WTC11 (cell line): ENCODE data around the gene CNOT3.

Experiments used
- JUN ChIP-seq: sonication (generic); formaldehyde crosslinking; IDR thresholded peaks from 2 replicates; pipeline ENCODE4 v1.8.0; 2023; ENCODE audit warnings: mild to moderate bottlenecking, missing genetic modification reagents
- MXD4 ChIP-seq: fragments of 250-450 bp; sonication (Bioruptor Pico); IDR thresholded peaks from 2 replicates; pipeline ENCODE4 v1.8.0; 2021; ENCODE audit warnings: mild to moderate bottlenecking, moderate library complexity, borderline replicate concordance
- SMAD4 ChIP-seq: sonication (generic); formaldehyde crosslinking; IDR thresholded peaks from 2 replicates; pipeline ENCODE4 v1.8.0; 2022; ENCODE audit warnings: mild to moderate bottlenecking, missing genetic modification reagents
- SP1 ChIP-seq: sonication (generic); formaldehyde crosslinking; conservative IDR thresholded peaks from 2 replicates; pipeline ENCODE4 v1.8.1; 2022; ENCODE audit warnings: missing genetic modification reagents
- TF ChIP-seq, protein P1 (sequence below): fragments of 200-600 bp; IDR thresholded peaks from 2 replicates; pipeline ENCODE4 v1.8.0; 2022; ENCODE audit warnings: antibody characterized with exemption
- TF ChIP-seq, protein P2 (sequence below): sonication (generic); formaldehyde crosslinking; IDR thresholded peaks from 2 replicates; pipeline ENCODE4 v1.8.0; 2022; ENCODE audit warnings: mild to moderate bottlenecking, missing genetic modification reagents
- TF ChIP-seq, protein P3 (sequence below): sonication (generic); formaldehyde crosslinking; IDR thresholded peaks from 2 replicates; pipeline ENCODE4 v1.8.1; 2022; ENCODE audit warnings: missing genetic modification reagents, borderline replicate concordance
- TF ChIP-seq, protein P4 (sequence below): sonication (generic); formaldehyde crosslinking; IDR thresholded peaks from 2 replicates; pipeline ENCODE4 v1.8.1; 2022; ENCODE audit warnings: mild to moderate bottlenecking, missing genetic modification reagents, moderate library complexity, borderline replicate concordance
- TF ChIP-seq, protein P5 (sequence below): sonication (generic); formaldehyde crosslinking; conservative IDR thresholded peaks from 2 replicates; pipeline ENCODE4 v1.8.1; 2023; ENCODE audit warnings: mild to moderate bottlenecking, low read depth, missing genetic modification reagents, moderate library complexity
- TF ChIP-seq, protein P6 (sequence below): sonication (generic); formaldehyde crosslinking; IDR thresholded peaks from 2 replicates; pipeline ENCODE4 v1.8.0; 2023; ENCODE audit warnings: missing genetic modification reagents, mild to moderate bottlenecking, borderline replicate concordance
- TF ChIP-seq, protein P7 (sequence below): sonication (generic); formaldehyde crosslinking; IDR thresholded peaks from 2 replicates; pipeline ENCODE4 v1.8.0; 2022; ENCODE audit warnings: mild to moderate bottlenecking, missing genetic modification reagents

DNA sequence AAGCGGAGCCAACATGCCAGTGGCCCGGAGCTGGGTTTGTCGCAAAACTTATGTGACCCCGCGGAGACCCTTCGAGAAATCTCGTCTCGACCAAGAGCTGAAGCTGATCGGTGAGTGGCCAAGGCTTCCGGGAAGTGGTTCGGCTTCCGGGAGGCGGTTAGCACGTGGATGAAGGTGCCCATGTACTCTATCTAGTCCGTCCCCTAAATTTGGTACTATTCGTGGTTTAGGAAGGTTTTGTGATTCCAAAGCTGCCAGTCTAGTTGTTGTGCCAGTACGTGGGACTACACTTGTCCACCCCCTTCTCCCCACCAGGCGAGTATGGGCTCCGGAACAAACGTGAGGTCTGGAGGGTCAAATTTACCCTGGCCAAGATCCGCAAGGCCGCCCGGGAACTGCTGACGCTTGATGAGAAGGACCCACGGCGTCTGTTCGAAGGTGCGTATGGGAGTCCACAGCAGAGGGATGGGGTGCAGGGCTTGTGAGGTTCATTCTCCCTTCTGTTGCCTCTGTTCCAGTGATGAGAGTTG lies 63.7 kb downstream of the CNOT3 start:
- TF ChIP-seq, protein P1, sequence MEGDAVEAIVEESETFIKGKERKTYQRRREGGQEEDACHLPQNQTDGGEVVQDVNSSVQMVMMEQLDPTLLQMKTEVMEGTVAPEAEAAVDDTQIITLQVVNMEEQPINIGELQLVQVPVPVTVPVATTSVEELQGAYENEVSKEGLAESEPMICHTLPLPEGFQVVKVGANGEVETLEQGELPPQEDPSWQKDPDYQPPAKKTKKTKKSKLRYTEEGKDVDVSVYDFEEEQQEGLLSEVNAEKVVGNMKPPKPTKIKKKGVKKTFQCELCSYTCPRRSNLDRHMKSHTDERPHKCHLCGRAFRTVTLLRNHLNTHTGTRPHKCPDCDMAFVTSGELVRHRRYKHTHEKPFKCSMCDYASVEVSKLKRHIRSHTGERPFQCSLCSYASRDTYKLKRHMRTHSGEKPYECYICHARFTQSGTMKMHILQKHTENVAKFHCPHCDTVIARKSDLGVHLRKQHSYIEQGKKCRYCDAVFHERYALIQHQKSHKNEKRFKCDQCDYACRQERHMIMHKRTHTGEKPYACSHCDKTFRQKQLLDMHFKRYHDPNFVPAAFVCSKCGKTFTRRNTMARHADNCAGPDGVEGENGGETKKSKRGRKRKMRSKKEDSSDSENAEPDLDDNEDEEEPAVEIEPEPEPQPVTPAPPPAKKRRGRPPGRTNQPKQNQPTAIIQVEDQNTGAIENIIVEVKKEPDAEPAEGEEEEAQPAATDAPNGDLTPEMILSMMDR, result no peak
- TF ChIP-seq, protein P2, sequence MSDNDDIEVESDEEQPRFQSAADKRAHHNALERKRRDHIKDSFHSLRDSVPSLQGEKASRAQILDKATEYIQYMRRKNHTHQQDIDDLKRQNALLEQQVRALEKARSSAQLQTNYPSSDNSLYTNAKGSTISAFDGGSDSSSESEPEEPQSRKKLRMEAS, result no peak
- TF ChIP-seq JUN (CRISPR knock-in tag), result no peak
- TF ChIP-seq, protein P3, sequence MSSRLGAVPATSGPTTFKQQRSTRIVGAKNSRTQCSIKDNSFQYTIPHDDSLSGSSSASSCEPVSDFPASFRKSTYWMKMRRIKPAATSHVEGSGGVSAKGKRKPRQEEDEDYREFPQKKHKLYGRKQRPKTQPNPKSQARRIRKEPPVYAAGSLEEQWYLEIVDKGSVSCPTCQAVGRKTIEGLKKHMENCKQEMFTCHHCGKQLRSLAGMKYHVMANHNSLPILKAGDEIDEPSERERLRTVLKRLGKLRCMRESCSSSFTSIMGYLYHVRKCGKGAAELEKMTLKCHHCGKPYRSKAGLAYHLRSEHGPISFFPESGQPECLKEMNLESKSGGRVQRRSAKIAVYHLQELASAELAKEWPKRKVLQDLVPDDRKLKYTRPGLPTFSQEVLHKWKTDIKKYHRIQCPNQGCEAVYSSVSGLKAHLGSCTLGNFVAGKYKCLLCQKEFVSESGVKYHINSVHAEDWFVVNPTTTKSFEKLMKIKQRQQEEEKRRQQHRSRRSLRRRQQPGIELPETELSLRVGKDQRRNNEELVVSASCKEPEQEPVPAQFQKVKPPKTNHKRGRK (CRISPR knock-in tag), result no peak
- TF ChIP-seq MXD4 (CRISPR knock-in tag), result no peak
- TF ChIP-seq, protein P4, sequence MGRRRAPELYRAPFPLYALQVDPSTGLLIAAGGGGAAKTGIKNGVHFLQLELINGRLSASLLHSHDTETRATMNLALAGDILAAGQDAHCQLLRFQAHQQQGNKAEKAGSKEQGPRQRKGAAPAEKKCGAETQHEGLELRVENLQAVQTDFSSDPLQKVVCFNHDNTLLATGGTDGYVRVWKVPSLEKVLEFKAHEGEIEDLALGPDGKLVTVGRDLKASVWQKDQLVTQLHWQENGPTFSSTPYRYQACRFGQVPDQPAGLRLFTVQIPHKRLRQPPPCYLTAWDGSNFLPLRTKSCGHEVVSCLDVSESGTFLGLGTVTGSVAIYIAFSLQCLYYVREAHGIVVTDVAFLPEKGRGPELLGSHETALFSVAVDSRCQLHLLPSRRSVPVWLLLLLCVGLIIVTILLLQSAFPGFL (CRISPR knock-in tag), result no peak
- TF ChIP-seq SP1 (CRISPR knock-in tag), result no peak
- TF ChIP-seq, protein P5, sequence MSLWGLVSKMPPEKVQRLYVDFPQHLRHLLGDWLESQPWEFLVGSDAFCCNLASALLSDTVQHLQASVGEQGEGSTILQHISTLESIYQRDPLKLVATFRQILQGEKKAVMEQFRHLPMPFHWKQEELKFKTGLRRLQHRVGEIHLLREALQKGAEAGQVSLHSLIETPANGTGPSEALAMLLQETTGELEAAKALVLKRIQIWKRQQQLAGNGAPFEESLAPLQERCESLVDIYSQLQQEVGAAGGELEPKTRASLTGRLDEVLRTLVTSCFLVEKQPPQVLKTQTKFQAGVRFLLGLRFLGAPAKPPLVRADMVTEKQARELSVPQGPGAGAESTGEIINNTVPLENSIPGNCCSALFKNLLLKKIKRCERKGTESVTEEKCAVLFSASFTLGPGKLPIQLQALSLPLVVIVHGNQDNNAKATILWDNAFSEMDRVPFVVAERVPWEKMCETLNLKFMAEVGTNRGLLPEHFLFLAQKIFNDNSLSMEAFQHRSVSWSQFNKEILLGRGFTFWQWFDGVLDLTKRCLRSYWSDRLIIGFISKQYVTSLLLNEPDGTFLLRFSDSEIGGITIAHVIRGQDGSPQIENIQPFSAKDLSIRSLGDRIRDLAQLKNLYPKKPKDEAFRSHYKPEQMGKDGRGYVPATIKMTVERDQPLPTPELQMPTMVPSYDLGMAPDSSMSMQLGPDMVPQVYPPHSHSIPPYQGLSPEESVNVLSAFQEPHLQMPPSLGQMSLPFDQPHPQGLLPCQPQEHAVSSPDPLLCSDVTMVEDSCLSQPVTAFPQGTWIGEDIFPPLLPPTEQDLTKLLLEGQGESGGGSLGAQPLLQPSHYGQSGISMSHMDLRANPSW, result no peak
- TF ChIP-seq SMAD4 (CRISPR knock-in tag), result no peak
- TF ChIP-seq, protein P6, sequence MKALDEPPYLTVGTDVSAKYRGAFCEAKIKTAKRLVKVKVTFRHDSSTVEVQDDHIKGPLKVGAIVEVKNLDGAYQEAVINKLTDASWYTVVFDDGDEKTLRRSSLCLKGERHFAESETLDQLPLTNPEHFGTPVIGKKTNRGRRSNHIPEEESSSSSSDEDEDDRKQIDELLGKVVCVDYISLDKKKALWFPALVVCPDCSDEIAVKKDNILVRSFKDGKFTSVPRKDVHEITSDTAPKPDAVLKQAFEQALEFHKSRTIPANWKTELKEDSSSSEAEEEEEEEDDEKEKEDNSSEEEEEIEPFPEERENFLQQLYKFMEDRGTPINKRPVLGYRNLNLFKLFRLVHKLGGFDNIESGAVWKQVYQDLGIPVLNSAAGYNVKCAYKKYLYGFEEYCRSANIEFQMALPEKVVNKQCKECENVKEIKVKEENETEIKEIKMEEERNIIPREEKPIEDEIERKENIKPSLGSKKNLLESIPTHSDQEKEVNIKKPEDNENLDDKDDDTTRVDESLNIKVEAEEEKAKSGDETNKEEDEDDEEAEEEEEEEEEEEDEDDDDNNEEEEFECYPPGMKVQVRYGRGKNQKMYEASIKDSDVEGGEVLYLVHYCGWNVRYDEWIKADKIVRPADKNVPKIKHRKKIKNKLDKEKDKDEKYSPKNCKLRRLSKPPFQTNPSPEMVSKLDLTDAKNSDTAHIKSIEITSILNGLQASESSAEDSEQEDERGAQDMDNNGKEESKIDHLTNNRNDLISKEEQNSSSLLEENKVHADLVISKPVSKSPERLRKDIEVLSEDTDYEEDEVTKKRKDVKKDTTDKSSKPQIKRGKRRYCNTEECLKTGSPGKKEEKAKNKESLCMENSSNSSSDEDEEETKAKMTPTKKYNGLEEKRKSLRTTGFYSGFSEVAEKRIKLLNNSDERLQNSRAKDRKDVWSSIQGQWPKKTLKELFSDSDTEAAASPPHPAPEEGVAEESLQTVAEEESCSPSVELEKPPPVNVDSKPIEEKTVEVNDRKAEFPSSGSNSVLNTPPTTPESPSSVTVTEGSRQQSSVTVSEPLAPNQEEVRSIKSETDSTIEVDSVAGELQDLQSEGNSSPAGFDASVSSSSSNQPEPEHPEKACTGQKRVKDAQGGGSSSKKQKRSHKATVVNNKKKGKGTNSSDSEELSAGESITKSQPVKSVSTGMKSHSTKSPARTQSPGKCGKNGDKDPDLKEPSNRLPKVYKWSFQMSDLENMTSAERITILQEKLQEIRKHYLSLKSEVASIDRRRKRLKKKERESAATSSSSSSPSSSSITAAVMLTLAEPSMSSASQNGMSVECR (CRISPR knock-in tag), result no peak
- TF ChIP-seq, protein P7, sequence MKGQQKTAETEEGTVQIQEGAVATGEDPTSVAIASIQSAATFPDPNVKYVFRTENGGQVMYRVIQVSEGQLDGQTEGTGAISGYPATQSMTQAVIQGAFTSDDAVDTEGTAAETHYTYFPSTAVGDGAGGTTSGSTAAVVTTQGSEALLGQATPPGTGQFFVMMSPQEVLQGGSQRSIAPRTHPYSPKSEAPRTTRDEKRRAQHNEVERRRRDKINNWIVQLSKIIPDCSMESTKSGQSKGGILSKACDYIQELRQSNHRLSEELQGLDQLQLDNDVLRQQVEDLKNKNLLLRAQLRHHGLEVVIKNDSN (CRISPR knock-in tag), result no peak
